HepG2 (cell line): ENCODE data around the gene IMMT. TPM values are rescaled to one million over a fixed set of nuclear protein-coding genes. Genes with fewer than 3 reads are reported as not detected.

Experiments
- ARID5B ChIP-seq: IDR thresholded peaks from 2 replicates; pipeline ENCODE4 v1.4.0; 2020; ENCODE audit warnings: mild to moderate bottlenecking, missing genetic modification reagents
- BCLAF1 ChIP-seq: fragments of 450-650 bp; IDR thresholded peaks from 2 replicates; pipeline ENCODE4 v1.6.1; 2017; ENCODE audit warnings: mild to moderate bottlenecking
- CEBPZ ChIP-seq: IDR thresholded peaks from 2 replicates; pipeline ENCODE4 v1.6.1; 2012; ENCODE audit warnings: low read length, improper control_type of control experiment
- FOXA1 ChIP-seq, 2 experiments: fragments of 450-650 bp in 1 of 2; sonication (generic) in 1 of 2; formaldehyde crosslinking in 1 of 2; IDR thresholded peaks; 2 replicates each; pipeline versions ENCODE4 v1.4.0 to v1.6.1; 2016 to 2020; ENCODE audit warnings: missing genetic modification reagents in 1 of 2
- MEF2D ChIP-seq: sonication (generic); formaldehyde crosslinking; IDR thresholded peaks from 2 replicates; pipeline ENCODE4 v1.5.1; 2020; ENCODE audit warnings: mild to moderate bottlenecking, missing genetic modification reagents
- PAXIP1 ChIP-seq: sonication (generic); formaldehyde crosslinking; conservative IDR thresholded peaks from 2 replicates; pipeline ENCODE4 v1.4.0; 2020; ENCODE audit warnings: mild to moderate bottlenecking, missing genetic modification reagents, moderate library complexity
- STAT6 ChIP-seq: sonication (generic); formaldehyde crosslinking; IDR thresholded peaks from 2 replicates; pipeline ENCODE4 v1.4.0; 2020; ENCODE audit warnings: missing genetic modification reagents, mild to moderate bottlenecking, borderline replicate concordance
- ZKSCAN1 ChIP-seq: fragments of 150-350 bp; IDR thresholded peaks from 2 replicates; pipeline ENCODE4 v1.6.1; 2014; ENCODE audit warnings: low read length
- ZMYM3 ChIP-seq: sonication (generic); formaldehyde crosslinking; IDR thresholded peaks from 2 replicates; pipeline ENCODE4 v1.5.1; 2020; ENCODE audit warnings: mild to moderate bottlenecking, missing genetic modification reagents
- ZNF431 ChIP-seq: sonication (generic); formaldehyde crosslinking; IDR thresholded peaks from 2 replicates; pipeline ENCODE4 v1.9.0; 2022; ENCODE audit warnings: missing genetic modification reagents, low read depth, mild to moderate bottlenecking, borderline replicate concordance
- polyA plus RNA-seq, 8 experiments: library from polyadenylated mRNA; depleted of rRNA in 3 of 8; stranded (reverse) in 7 of 8; unstranded in 1 of 8; fragments of >200 nt; fragmentation: Illumina TruSeq in 4 of 8; extraction: Trizol in 4 of 8; gene quantifications; 2 replicates each; pipeline versions ENCODE4 v1.2.1 to v1.2.3, GENCODE V29; 2011 to 2016; ENCODE audit warnings: low read depth in 4 of 8, missing spikeins in 1 of 8, mixed read lengths in 1 of 8; ENCODE audit not compliant: insufficient read depth in 1 of 8
- total RNA-seq, 5 experiments: library from RNA; depleted of rRNA; stranded (reverse); fragments of >200 nt; fragmentation: Illumina TruSeq; extraction: Trizol; gene quantifications; 2 replicates each; pipeline ENCODE4 v1.2.3, GENCODE V29; 2016; ENCODE audit warnings: low read depth in 1 of 5

Gene IMMT
- total and polyA plus RNA-seq, 2 of the 13 experiments (the other 11 are each of a cell fraction or from before 2014, with no cell fraction given): 63.5 to 119 TPM

GRCh38 chr2:86211033-86211795 is 16.0 kb upstream of the IMMT start (continued):
- TF ChIP-seq PAXIP1 (CRISPR knock-in tag): peak; percentile 51
- TF ChIP-seq ZKSCAN1: no peak
- TF ChIP-seq ZNF431 (CRISPR knock-in tag): no peak
- no peak for TF ChIP-seq FOXA1 (IDR thresholded peaks at IDR 0.05)
- TF ChIP-seq FOXA1 (CRISPR knock-in tag; IDR thresholded peaks at IDR 0.05): peak; percentile 60; the same call in 1 of the 2 replicates
- peak; percentile 17; the same call in 1 of the 2 replicates for TF ChIP-seq ARID5B (CRISPR knock-in tag)
- TF ChIP-seq MEF2D: no peak
- TF ChIP-seq CEBPZ: no peak
- no peak for TF ChIP-seq BCLAF1
- TF ChIP-seq ZMYM3 (CRISPR knock-in tag): no peak
- no peak for TF ChIP-seq STAT6
